Measurements from ENCODE around the gene RGSL1.
"Not testable (repeated sequence)": the region's sequence is repeated elsewhere in the genome, so short reads cannot be mapped to it uniquely, and the experiment has no call there.

The RGSL1 gene

GRCh38 chr1:182446033-182446669, 3.8 kb upstream of the RGSL1 start:
- no peak overlapping the region for H3K27ac ChIP-seq (ENCODE audit: low read depth, low read length, severe bottlenecking)
- no peaks in the 10 kb centered on the region for H3K36me3 ChIP-seq (ENCODE audit: control insufficient read depth, insufficient read depth, low read length)
- 0 to 18% methylated on average over 1 to 2 of the region's 3 CpGs for WGBS, 2 experiments (ENCODE audit: insufficient coverage in 2 of 2)
- no peak overlapping the region for H3K4me3 ChIP-seq (ENCODE audit: extremely low read depth, insufficient read depth, low read length, poor library complexity, severe bottlenecking)
- no peaks in the 10 kb centered on the region for H3K4me1 ChIP-seq (ENCODE audit: control insufficient read depth, insufficient read depth, low read length, poor library complexity, severe bottlenecking)
- H3K9me3 ChIP-seq (ENCODE audit: control insufficient read depth, low read length), result no peaks in the 10 kb centered on the region

- H3K4me3 ChIP-seq (ENCODE audit: extremely low read depth, insufficient read depth, low read length, poor library complexity, severe bottlenecking); H3K36me3 ChIP-seq (ENCODE audit: control insufficient read depth, insufficient read depth, low read length); H3K27ac ChIP-seq (ENCODE audit: low read depth, low read length, severe bottlenecking); H3K4me1 ChIP-seq (ENCODE audit: control insufficient read depth, insufficient read depth, low read length, poor library complexity, severe bottlenecking); H3K9me3 ChIP-seq (ENCODE audit: control insufficient read depth, low read length): not testable (repeated sequence)
- WGBS, 2 experiments (ENCODE audit: insufficient coverage in 2 of 2), result 85 to 100% methylated on average over 1 to 2 of the region's 2 CpGs
Observed at GRCh38 chr1:182447124-182447523, 2.8 kb upstream of the RGSL1 start.

- H3K4me1 ChIP-seq (ENCODE audit: control insufficient read depth, insufficient read depth, low read length, poor library complexity, severe bottlenecking), result no peaks in the 10 kb centered on the region
- H3K36me3 ChIP-seq (ENCODE audit: control insufficient read depth, insufficient read depth, low read length), result no peaks in the 10 kb centered on the region
- no peak overlapping the region for H3K27ac ChIP-seq (ENCODE audit: low read depth, low read length, severe bottlenecking)
- 89% methylated on average over 1 of the region's 1 CpG; no CpG with 5 or more reads in 1 of the 2 experiments for WGBS, 2 experiments (ENCODE audit: insufficient coverage in 2 of 2)
- H3K4me3 ChIP-seq (ENCODE audit: extremely low read depth, insufficient read depth, low read length, poor library complexity, severe bottlenecking), result no peak overlapping the region
- H3K9me3 ChIP-seq (ENCODE audit: control insufficient read depth, low read length), result no peaks in the 10 kb centered on the region
Observed at GRCh38 chr1:182447660-182448059, 2.3 kb upstream of the RGSL1 start.

- Histone ChIP-seq H3K27ac (ENCODE audit: low read depth, low read length, severe bottlenecking) (no peak overlapping the region), H3K4me3 (ENCODE audit: extremely low read depth, insufficient read depth, low read length, poor library complexity, severe bottlenecking) (no peak overlapping the region), H3K9me3 (ENCODE audit: control insufficient read depth, low read length) (no peaks in the 10 kb centered on the region), H3K4me1 (ENCODE audit: control insufficient read depth, insufficient read depth, low read length, poor library complexity, severe bottlenecking) (no peaks in the 10 kb centered on the region), H3K36me3 (ENCODE audit: control insufficient read depth, insufficient read depth, low read length) (no peaks in the 10 kb centered on the region)
- 61 to 67% methylated on average over 2 of the region's 7 CpGs for WGBS, 2 experiments (ENCODE audit: insufficient coverage in 2 of 2)
Observed at GRCh38 chr1:182453631-182454030, 3.7 kb downstream of the RGSL1 start.

GRCh38 chr1:182457844-182458243, 7.9 kb downstream of the RGSL1 start:
- no peak overlapping the region for H3K27ac ChIP-seq (ENCODE audit: low read depth, low read length, severe bottlenecking)
- no peaks in the 10 kb centered on the region for H3K36me3 ChIP-seq (ENCODE audit: control insufficient read depth, insufficient read depth, low read length)
- H3K4me3 ChIP-seq (ENCODE audit: extremely low read depth, insufficient read depth, low read length, poor library complexity, severe bottlenecking), result no peak overlapping the region
- 92 to 95% methylated on average over 2 to 3 of the region's 3 CpGs for WGBS, 2 experiments (ENCODE audit: insufficient coverage in 2 of 2)
- H3K4me1 ChIP-seq (ENCODE audit: control insufficient read depth, insufficient read depth, low read length, poor library complexity, severe bottlenecking), result no peaks in the 10 kb centered on the region
- H3K9me3 ChIP-seq (ENCODE audit: control insufficient read depth, low read length), result no peaks in the 10 kb centered on the region

GRCh38 chr1:182459949-182460348, 10.0 kb downstream of the RGSL1 start:
- H3K27ac ChIP-seq (ENCODE audit: low read depth, low read length, severe bottlenecking), result no peak overlapping the region
- no peak overlapping the region for H3K4me3 ChIP-seq (ENCODE audit: extremely low read depth, insufficient read depth, low read length, poor library complexity, severe bottlenecking)
- no peaks in the 10 kb centered on the region for H3K4me1 ChIP-seq (ENCODE audit: control insufficient read depth, insufficient read depth, low read length, poor library complexity, severe bottlenecking)
- WGBS, 2 experiments (ENCODE audit: insufficient coverage in 2 of 2), result 100% methylated on average over 1 of the region's 3 CpGs; no CpG with 5 or more reads in 1 of the 2 experiments
- H3K36me3 ChIP-seq (ENCODE audit: control insufficient read depth, insufficient read depth, low read length), result no peaks in the 10 kb centered on the region
- H3K9me3 ChIP-seq (ENCODE audit: control insufficient read depth, low read length), result no peaks in the 10 kb centered on the region

GRCh38 chr1:182460550-182460951, 10.6 kb downstream of the RGSL1 start:
- Histone ChIP-seq H3K9me3 (ENCODE audit: control insufficient read depth, low read length) (no peaks in the 10 kb centered on the region), H3K4me1 (ENCODE audit: control insufficient read depth, insufficient read depth, low read length, poor library complexity, severe bottlenecking) (no peaks in the 10 kb centered on the region), H3K36me3 (ENCODE audit: control insufficient read depth, insufficient read depth, low read length) (no peaks in the 10 kb centered on the region), H3K4me3 (ENCODE audit: extremely low read depth, insufficient read depth, low read length, poor library complexity, severe bottlenecking) (no peak overlapping the region), H3K27ac (ENCODE audit: low read depth, low read length, severe bottlenecking) (no peak overlapping the region)

GRCh38 chr1:182473556-182473955, 23.6 kb downstream of the RGSL1 start:
- H3K9me3 ChIP-seq (ENCODE audit: control insufficient read depth, low read length), result no peaks in the 10 kb centered on the region
- no peak overlapping the region for H3K27ac ChIP-seq (ENCODE audit: low read depth, low read length, severe bottlenecking)
- H3K36me3 ChIP-seq (ENCODE audit: control insufficient read depth, insufficient read depth, low read length), result no peaks in the 10 kb centered on the region
- H3K4me3 ChIP-seq (ENCODE audit: extremely low read depth, insufficient read depth, low read length, poor library complexity, severe bottlenecking), result no peak overlapping the region
- 60 to 94% methylated on average over 1 to 4 of the region's 4 CpGs for WGBS, 2 experiments (ENCODE audit: insufficient coverage in 2 of 2)
- H3K4me1 ChIP-seq (ENCODE audit: control insufficient read depth, insufficient read depth, low read length, poor library complexity, severe bottlenecking), result no peaks in the 10 kb centered on the region

GRCh38 chr1:182476625-182477024, 26.7 kb downstream of the RGSL1 start:
- no peaks in the 10 kb centered on the region for H3K4me1 ChIP-seq (ENCODE audit: control insufficient read depth, insufficient read depth, low read length, poor library complexity, severe bottlenecking)
- H3K9me3 ChIP-seq (ENCODE audit: control insufficient read depth, low read length), result no peaks in the 10 kb centered on the region
- H3K36me3 ChIP-seq (ENCODE audit: control insufficient read depth, insufficient read depth, low read length), result no peaks in the 10 kb centered on the region
- H3K4me3 ChIP-seq (ENCODE audit: extremely low read depth, insufficient read depth, low read length, poor library complexity, severe bottlenecking), result no peak overlapping the region
- 78 to 81% methylated on average over 1 to 2 of the region's 2 CpGs for WGBS, 2 experiments (ENCODE audit: insufficient coverage in 2 of 2)
- H3K27ac ChIP-seq (ENCODE audit: low read depth, low read length, severe bottlenecking), result no peak overlapping the region

- Histone ChIP-seq H3K36me3 (ENCODE audit: control insufficient read depth, insufficient read depth, low read length) (no peaks in the 10 kb centered on the region), H3K9me3 (ENCODE audit: control insufficient read depth, low read length) (no peaks in the 10 kb centered on the region), H3K4me3 (ENCODE audit: extremely low read depth, insufficient read depth, low read length, poor library complexity, severe bottlenecking) (no peak overlapping the region), H3K4me1 (ENCODE audit: control insufficient read depth, insufficient read depth, low read length, poor library complexity, severe bottlenecking) (no peaks in the 10 kb centered on the region), H3K27ac (ENCODE audit: low read depth, low read length, severe bottlenecking) (no peak overlapping the region)
Observed at GRCh38 chr1:182478238-182478637, 28.3 kb downstream of the RGSL1 start.

- Histone ChIP-seq H3K36me3 (ENCODE audit: control insufficient read depth, insufficient read depth, low read length) (no peaks in the 10 kb centered on the region), H3K4me1 (ENCODE audit: control insufficient read depth, insufficient read depth, low read length, poor library complexity, severe bottlenecking) (no peaks in the 10 kb centered on the region), H3K4me3 (ENCODE audit: extremely low read depth, insufficient read depth, low read length, poor library complexity, severe bottlenecking) (no peak overlapping the region), H3K9me3 (ENCODE audit: control insufficient read depth, low read length) (no peaks in the 10 kb centered on the region), H3K27ac (ENCODE audit: low read depth, low read length, severe bottlenecking) (no peak overlapping the region)
- 96 to 100% methylated on average over 1 to 2 of the region's 2 CpGs for WGBS, 2 experiments (ENCODE audit: insufficient coverage in 2 of 2)
Observed at GRCh38 chr1:182484067-182484466, 34.1 kb downstream of the RGSL1 start.
